Posterior cingulate gyrus (tissue), 11 donors: ENCODE data around the gene ZNF648.
A peak's percentile ranks its signal among the peaks of the same experiment; 100 is the strongest.
"Not testable (repeated sequence)": the region's sequence is repeated elsewhere in the genome, so short reads cannot be mapped to it uniquely, and the experiment has no call there.

ENCODE experiments used
- DNase-seq, 10 donors: peaks; one replicate each; pipeline versions ENCODE4 v3.0.0 to v3.0.0-alpha.2; 2020 to 2021; ENCODE audit warnings: mixed read lengths in 3 of 10
- intact Hi-C: fragments of 100-400 bp; cut with DNase I; formaldehyde crosslinking; loops from one replicate; pipeline ENCODE4 v1.15.1; 2023

The ZNF648 gene

GRCh38 chr1:182035097-182035770, 26.3 kb downstream of the ZNF648 start:
- DNase-seq, result no peak
- intact Hi-C loops, result no loop called here

- no peak for DNase-seq
These were observed 29.3 kb downstream of the ZNF648 start for GRCh38 chr1:182032251-182032650.

GRCh38 chr1:182029379-182030331, 31.9 kb downstream of the ZNF648 start:
- intact Hi-C loops, result no loop called here
- peak; percentile 90 to 99 (median 96) for DNase-seq

More at GRCh38 chr1:182032251-182032650, 29.3 kb downstream of the ZNF648 start:
- intact Hi-C loops, result no loop called here

- DNase-seq, result no peak
- intact Hi-C loops, result no loop called here
These were observed 32.5 kb downstream of the ZNF648 start for GRCh38 chr1:182029002-182029378.

DNA sequence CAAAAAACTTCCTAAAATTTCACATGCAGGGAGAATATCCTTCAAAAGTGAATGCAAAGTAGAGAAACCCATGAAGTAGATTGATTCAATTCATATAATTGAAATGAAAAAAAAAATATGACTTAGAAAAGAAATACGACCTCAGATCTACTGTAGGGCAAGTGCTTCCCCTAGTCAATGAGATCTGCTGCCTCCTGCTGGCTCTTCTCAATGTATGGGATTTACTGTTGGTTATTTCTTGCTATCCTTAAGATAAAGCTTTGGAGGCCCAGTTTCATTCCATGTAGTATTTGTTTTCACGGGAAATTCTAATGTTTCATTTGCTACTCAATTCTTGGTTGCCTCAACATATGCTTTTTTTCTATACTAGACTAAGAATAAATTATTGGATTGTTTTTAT, 46.2 kb downstream of the ZNF648 start:
- intact Hi-C loops, result no loop called here
- DNase-seq, result no peak

GRCh38 chr1:182010800-182011370, 50.6 kb downstream of the ZNF648 start:
- intact Hi-C loops, result not testable (repeated sequence)
- DNase-seq, result peak in 1 of 10 donors; percentile 76

DNA sequence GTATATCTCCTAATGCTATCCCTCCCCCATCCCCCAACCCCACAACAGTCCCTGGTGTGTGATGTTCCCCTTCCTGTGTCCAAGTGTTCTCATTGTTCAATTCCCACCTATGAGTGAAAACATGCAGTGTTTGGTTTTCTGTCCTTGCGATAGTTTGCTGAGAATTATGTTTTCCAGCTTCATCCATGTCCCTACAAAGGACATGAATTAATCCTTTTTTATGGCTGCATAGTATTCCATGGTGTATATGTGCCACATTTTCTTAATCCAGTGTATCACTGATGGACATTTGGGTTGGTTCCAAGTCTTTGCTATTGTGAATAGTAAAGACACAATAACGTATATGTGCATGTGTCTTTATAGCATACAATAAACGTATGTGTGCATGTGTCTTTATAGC, 56.1 kb downstream of the ZNF648 start:
- DNase-seq, intact Hi-C loops: not testable (repeated sequence)

DNA sequence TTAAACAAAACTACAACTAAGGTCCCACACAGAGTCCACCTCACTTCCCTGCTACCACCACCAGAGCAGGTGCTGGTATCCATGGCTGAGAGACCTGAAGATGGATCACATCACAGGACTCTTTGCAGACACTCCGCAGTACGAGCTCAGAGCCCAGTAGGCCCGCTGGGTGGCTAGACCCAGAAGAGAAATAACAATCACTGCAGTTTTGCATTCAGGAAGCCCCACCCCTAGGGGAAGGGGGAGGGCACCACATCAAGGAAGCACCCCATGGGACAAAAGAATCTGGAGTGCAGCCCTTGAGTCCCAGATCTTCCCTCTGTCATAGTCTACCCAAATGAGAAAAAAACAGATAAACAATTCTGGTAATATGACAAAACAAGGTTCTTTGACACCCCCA, 56.9 kb downstream of the ZNF648 start:
- intact Hi-C loops, result no loop called here
- no peak for DNase-seq
